Mucosa of descending colon (tissue), 3 donors: ENCODE measurements around the gene CSDE1. TPM values are rescaled to one million over a fixed set of nuclear protein-coding genes. Genes with fewer than 3 reads are reported as not detected.

Experiments
- ATAC-seq: fragments of 200-7000 bp; cut with Tn5 transposase; one replicate; pipeline ENCODE4 v1.9.1; 2020; ENCODE audit warnings: mild to moderate bottlenecking, moderate library complexity
- DNase-seq, 3 donors: peaks; one replicate each; pipeline ENCODE4 v3.0.0-alpha.2; 2020
- H3K36me3 ChIP-seq: fragments of 200-600 bp; one replicate; pipeline ENCODE4 v1.8.0; 2021; ENCODE audit warnings: low read depth, mild to moderate bottlenecking
- H3K4me1 ChIP-seq: fragments of 200-600 bp; one replicate; pipeline ENCODE4 v1.8.0; 2021; ENCODE audit warnings: low read depth, mild to moderate bottlenecking
- H3K4me3 ChIP-seq: fragments of 200-600 bp; one replicate; pipeline ENCODE4 v1.8.0; 2021; ENCODE audit warnings: mild to moderate bottlenecking
- H3K9me3 ChIP-seq: fragments of 200-600 bp; one replicate; pipeline ENCODE4 v1.8.0; 2021; ENCODE audit warnings: mild to moderate bottlenecking
- CTCF ChIP-seq: fragments of 200-600 bp; IDR thresholded peaks from one replicate; pipeline ENCODE4 v1.8.0; 2022; ENCODE audit warnings: antibody characterized with exemption, mild to moderate bottlenecking
- intact Hi-C, 2 donors: fragments of 100-400 bp; cut with DNase I in 1 of 2; cut with micrococcal nuclease in 1 of 2; formaldehyde crosslinking; loops; one replicate each; pipeline versions ENCODE4 v1.11.0 to v1.11.1; 2022; cut with DNase I, micrococcal nuclease
- total RNA-seq, 3 donors: library from RNA; stranded (reverse); fragmentation: NEBNext Ultra II Directional in 2 of 3; extraction: Animal tissue kit (Norgen Biotek cat#: 25700) in 2 of 3; gene quantifications; one replicate each; pipeline versions ENCODE4 v1.2.1 to v1.2.4, GENCODE V29; 2021 to 2023
- donor health status: DM: no; HTN: no; CAD: no; lungs with moderate emphysema.
- donor health status: DM: no; HTN: no; CAD: no.
- donor health status: DM: no; HTN: yes; CAD: no.

The CSDE1 gene
- total RNA-seq, 3 donors from 2014 or later = 429 to 934 (median 439) TPM

DNA sequence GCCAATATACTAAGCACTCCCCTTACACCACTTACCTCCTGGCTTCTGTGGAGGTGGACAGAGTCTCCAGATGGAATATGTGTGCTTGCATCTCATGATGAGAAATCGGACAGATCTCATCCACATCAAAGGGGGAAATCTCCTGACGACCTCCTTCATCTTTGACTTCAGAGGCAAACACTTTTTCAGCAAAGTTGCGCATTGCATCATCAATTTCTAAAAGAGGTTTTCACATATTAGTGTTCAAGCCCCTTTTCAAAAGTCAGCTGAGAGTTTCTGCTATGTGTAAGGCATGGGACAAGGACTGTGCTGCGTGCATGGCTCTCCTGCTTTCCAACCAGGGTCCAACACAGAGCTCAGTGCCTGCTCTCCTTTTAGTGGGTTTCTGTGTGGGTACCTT is 69.3 kb downstream of the CSDE1 start:
- ATAC-seq (no peak), DNase-seq (no peak)
- Histone ChIP-seq H3K4me1 (no peaks in the 10 kb centered on the region), H3K36me3 (no peaks in the 10 kb centered on the region), H3K4me3 (no peak overlapping the region), H3K9me3 (no peaks in the 10 kb centered on the region)
- TF ChIP-seq CTCF = no peak
- intact Hi-C loops = no loop called here

DNA sequence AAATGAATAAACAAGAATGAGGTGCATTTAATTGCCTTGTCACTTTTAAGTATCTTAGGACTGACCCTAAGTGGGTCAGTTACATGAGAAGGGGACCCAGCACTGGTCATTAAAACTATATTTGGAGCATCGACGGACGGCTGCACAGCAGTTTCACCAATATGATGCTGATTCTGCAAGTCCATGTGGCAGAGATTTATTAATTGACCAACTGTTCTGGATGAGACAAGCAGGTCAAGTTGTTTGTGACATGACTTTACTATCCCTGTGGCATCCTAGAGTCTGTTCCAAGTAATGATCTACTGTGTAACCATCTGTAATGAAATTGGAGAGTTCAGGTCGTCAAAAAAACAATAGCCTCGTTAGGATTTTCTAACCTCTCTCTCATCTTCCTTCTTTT is 71.9 kb downstream of the CSDE1 start:
- H3K9me3 ChIP-seq = no peaks in the 10 kb centered on the region
- ATAC-seq (no peak), DNase-seq (no peak)
- TF ChIP-seq CTCF = no peak
- intact Hi-C loops = no loop called here
- no peaks in the 10 kb centered on the region for H3K4me1 ChIP-seq
- H3K4me3 ChIP-seq = no peak overlapping the region
- no peaks in the 10 kb centered on the region for H3K36me3 ChIP-seq

GRCh38 chr1:114677691-114678090 is 80.1 kb downstream of the CSDE1 start:
- Histone ChIP-seq H3K9me3 (no peaks in the 10 kb centered on the region), H3K4me3 (no peak overlapping the region), H3K36me3 (no peaks in the 10 kb centered on the region), H3K4me1 (no peaks in the 10 kb centered on the region)
- ATAC-seq (no peak), DNase-seq (no peak)
- TF ChIP-seq CTCF = no peak
- intact Hi-C loops = no loop called here

- TF ChIP-seq CTCF = no peak
- Histone ChIP-seq H3K4me1 (no peaks in the 10 kb centered on the region), H3K9me3 (no peaks in the 10 kb centered on the region), H3K4me3 (no peak overlapping the region), H3K36me3 (no peaks in the 10 kb centered on the region)
- intact Hi-C loops = no loop called here
- ATAC-seq = no peak
- no peak for DNase-seq
Observed at GRCh38 chr1:114676115-114676514, 81.7 kb downstream of the CSDE1 start.

DNA sequence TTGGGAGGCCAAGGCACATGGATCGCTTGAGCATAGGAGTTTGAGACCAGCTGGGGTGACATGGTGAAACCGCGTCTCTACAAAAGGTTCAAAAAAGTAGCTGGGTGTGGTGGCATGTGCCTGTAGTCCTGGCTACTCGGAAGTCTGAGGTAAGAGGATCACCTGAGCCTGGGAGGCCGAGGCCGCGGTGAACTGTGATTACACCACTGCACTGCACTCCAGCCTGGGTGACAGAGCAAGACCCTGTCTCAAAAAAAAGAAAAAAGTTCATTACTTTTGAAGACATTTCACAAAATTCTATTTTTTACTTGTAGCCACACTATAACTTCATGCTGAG is 85.9 kb downstream of the CSDE1 start:
- Histone ChIP-seq H3K4me1 (peaks cover 8% of the 10 kb centered on the region), H3K9me3 (no peaks in the 10 kb centered on the region), H3K36me3 (no peaks in the 10 kb centered on the region), H3K4me3 (no peak overlapping the region)
- TF ChIP-seq CTCF = no peak
- ATAC-seq (no peak), DNase-seq (peak in 1 of 3 donors; percentile 27)
- intact Hi-C loops = no loop called here
